T-helper 2 cell treated with Interferon-gamma antibody and Interleukin-4, amounts not matched to agents 5 μg/mL and 100 μg/mL, for 36 hours (primary cell): ENCODE measurements around the gene SBNO2.
A peak's percentile ranks its signal among the peaks of the same experiment; 100 is the strongest.

Experiments used
- DNase-seq: peaks from one replicate; pipeline ENCODE4 v3.0.0; 2021; ENCODE audit warnings: low spot score
- H3K27ac Mint-ChIP-seq: one replicate; pipeline ENCODE4 v1.8.0; 2021; ENCODE audit warnings: mild to moderate bottlenecking, mixed read lengths
- H3K27me3 Mint-ChIP-seq: one replicate; pipeline ENCODE4 v1.8.0; 2021; ENCODE audit warnings: low read depth, mixed read lengths
- H3K36me3 Mint-ChIP-seq: one replicate; pipeline ENCODE4 v1.8.0; 2021; ENCODE audit warnings: low read depth, mixed read lengths
- H3K4me1 Mint-ChIP-seq: one replicate; pipeline ENCODE4 v1.8.0; 2021; ENCODE audit warnings: low read depth, mixed read lengths
- H3K4me3 Mint-ChIP-seq: one replicate; pipeline ENCODE4 v1.8.0; 2022; ENCODE audit warnings: mild to moderate bottlenecking, moderate library complexity, mixed read lengths
- H3K9me3 Mint-ChIP-seq: one replicate; pipeline ENCODE4 v1.8.0; 2021; ENCODE audit warnings: mixed read lengths

The SBNO2 gene

GRCh38 chr19:1090731-1091543 is 83.1 kb downstream of the SBNO2 start:
- Mint-ChIP-seq H3K4me1 (peaks cover 26% of the 10 kb centered on the region), H3K9me3 (no peaks in the 10 kb centered on the region), H3K27ac (no peak overlapping the region), H3K4me3 (no peak overlapping the region), H3K27me3 (no peaks in the 10 kb centered on the region), H3K36me3 (peaks cover 31% of the 10 kb centered on the region)
- DNase-seq: no peak

GRCh38 chr19:1089891-1090290 is 84.2 kb downstream of the SBNO2 start:
- no peak overlapping the region for H3K4me3 Mint-ChIP-seq

GRCh38 chr19:1089126-1089771 is 84.8 kb downstream of the SBNO2 start:
- Mint-ChIP-seq H3K27ac (peak overlapping the region; percentile 15), H3K4me1 (peaks cover 23% of the 10 kb centered on the region), H3K9me3 (no peaks in the 10 kb centered on the region), H3K36me3 (peaks cover 43% of the 10 kb centered on the region), H3K4me3 (no peak overlapping the region), H3K27me3 (no peaks in the 10 kb centered on the region)
- no peak for DNase-seq

More at GRCh38 chr19:1089891-1090290, 84.2 kb downstream of the SBNO2 start:
- DNase-seq: no peak
- Mint-ChIP-seq H3K9me3 (no peaks in the 10 kb centered on the region), H3K36me3 (peaks cover 36% of the 10 kb centered on the region), H3K27me3 (no peaks in the 10 kb centered on the region), H3K4me1 (peaks cover 24% of the 10 kb centered on the region), H3K27ac (peak overlapping the region; percentile 20)

GRCh38 chr19:1088416-1089010 is 85.6 kb downstream of the SBNO2 start:
- H3K27ac Mint-ChIP-seq: peak overlapping the region; percentile 77
- peaks cover 48% of the 10 kb centered on the region for H3K36me3 Mint-ChIP-seq
- DNase-seq: no peak
- no peaks in the 10 kb centered on the region for H3K9me3 Mint-ChIP-seq
- H3K4me1 Mint-ChIP-seq: peaks cover 24% of the 10 kb centered on the region
- H3K4me3 Mint-ChIP-seq: no peak overlapping the region
- no peaks in the 10 kb centered on the region for H3K27me3 Mint-ChIP-seq

- Mint-ChIP-seq H3K36me3 (peaks cover 43% of the 10 kb centered on the region), H3K4me3 (peak overlapping the region; percentile 52), H3K4me1 (peaks cover 21% of the 10 kb centered on the region), H3K27ac (peak overlapping the region; percentile 77), H3K9me3 (no peaks in the 10 kb centered on the region), H3K27me3 (no peaks in the 10 kb centered on the region)
- DNase-seq: no peak
Observed at GRCh38 chr19:1087813-1088415, 86.2 kb downstream of the SBNO2 start.

- Mint-ChIP-seq H3K36me3 (peaks cover 50% of the 10 kb centered on the region), H3K4me3 (no peak overlapping the region), H3K4me1 (peaks cover 21% of the 10 kb centered on the region), H3K27me3 (no peaks in the 10 kb centered on the region), H3K27ac (peak overlapping the region; percentile 26), H3K9me3 (no peaks in the 10 kb centered on the region)
- DNase-seq: no peak
Observed at GRCh38 chr19:1086613-1087012, 87.5 kb downstream of the SBNO2 start.

GRCh38 chr19:1085676-1086442 is 88.2 kb downstream of the SBNO2 start:
- H3K4me1 Mint-ChIP-seq: peaks cover 24% of the 10 kb centered on the region
- H3K27me3 Mint-ChIP-seq: no peaks in the 10 kb centered on the region
- DNase-seq: no peak
- H3K27ac Mint-ChIP-seq: peak overlapping the region; percentile 87
- H3K4me3 Mint-ChIP-seq: no peak overlapping the region
- peaks cover 55% of the 10 kb centered on the region for H3K36me3 Mint-ChIP-seq
- H3K9me3 Mint-ChIP-seq: no peaks in the 10 kb centered on the region

- no peak for DNase-seq
- peak overlapping the region; percentile 87 for H3K27ac Mint-ChIP-seq
- no peak overlapping the region for H3K4me3 Mint-ChIP-seq
- H3K9me3 Mint-ChIP-seq: no peaks in the 10 kb centered on the region
- peaks cover 58% of the 10 kb centered on the region for H3K36me3 Mint-ChIP-seq
- H3K4me1 Mint-ChIP-seq: peaks cover 24% of the 10 kb centered on the region
- no peaks in the 10 kb centered on the region for H3K27me3 Mint-ChIP-seq
Observed at GRCh38 chr19:1085053-1085658, 88.9 kb downstream of the SBNO2 start.

GRCh38 chr19:1084024-1084868 is 89.8 kb downstream of the SBNO2 start:
- H3K27me3 Mint-ChIP-seq: no peaks in the 10 kb centered on the region
- no peak for DNase-seq
- no peak overlapping the region for H3K4me3 Mint-ChIP-seq
- peaks cover 66% of the 10 kb centered on the region for H3K36me3 Mint-ChIP-seq
- peak overlapping the region; percentile 60 for H3K27ac Mint-ChIP-seq
- no peaks in the 10 kb centered on the region for H3K9me3 Mint-ChIP-seq
- peaks cover 24% of the 10 kb centered on the region for H3K4me1 Mint-ChIP-seq

- peak overlapping the region; percentile 89 for H3K27ac Mint-ChIP-seq
- no peak for DNase-seq
- no peaks in the 10 kb centered on the region for H3K27me3 Mint-ChIP-seq
- H3K4me3 Mint-ChIP-seq: no peak overlapping the region
- peaks cover 22% of the 10 kb centered on the region for H3K4me1 Mint-ChIP-seq
- H3K36me3 Mint-ChIP-seq: peaks cover 69% of the 10 kb centered on the region
- H3K9me3 Mint-ChIP-seq: no peaks in the 10 kb centered on the region
Observed at GRCh38 chr19:1082928-1083816, 90.9 kb downstream of the SBNO2 start.

- H3K36me3 Mint-ChIP-seq: peaks cover 68% of the 10 kb centered on the region
- DNase-seq: peak; percentile 68
- no peak overlapping the region for H3K4me3 Mint-ChIP-seq
- peak overlapping the region; percentile 89 for H3K27ac Mint-ChIP-seq
- H3K9me3 Mint-ChIP-seq: no peaks in the 10 kb centered on the region
- H3K27me3 Mint-ChIP-seq: no peaks in the 10 kb centered on the region
- H3K4me1 Mint-ChIP-seq: peaks cover 14% of the 10 kb centered on the region
Observed at GRCh38 chr19:1082165-1082927, 91.7 kb downstream of the SBNO2 start.
